Measurements from ENCODE around the gene CCT8. TPM values are rescaled to one million over a fixed set of nuclear protein-coding genes. Genes with fewer than 3 reads are reported as not detected.
"Not testable (repeated sequence)": the region's sequence is repeated elsewhere in the genome, so short reads cannot be mapped to it uniquely, and the experiment has no call there.

CCT8 gene
- total RNA-seq, 2 experiments from 2014 or later, result 235 to 301 TPM

DNA sequence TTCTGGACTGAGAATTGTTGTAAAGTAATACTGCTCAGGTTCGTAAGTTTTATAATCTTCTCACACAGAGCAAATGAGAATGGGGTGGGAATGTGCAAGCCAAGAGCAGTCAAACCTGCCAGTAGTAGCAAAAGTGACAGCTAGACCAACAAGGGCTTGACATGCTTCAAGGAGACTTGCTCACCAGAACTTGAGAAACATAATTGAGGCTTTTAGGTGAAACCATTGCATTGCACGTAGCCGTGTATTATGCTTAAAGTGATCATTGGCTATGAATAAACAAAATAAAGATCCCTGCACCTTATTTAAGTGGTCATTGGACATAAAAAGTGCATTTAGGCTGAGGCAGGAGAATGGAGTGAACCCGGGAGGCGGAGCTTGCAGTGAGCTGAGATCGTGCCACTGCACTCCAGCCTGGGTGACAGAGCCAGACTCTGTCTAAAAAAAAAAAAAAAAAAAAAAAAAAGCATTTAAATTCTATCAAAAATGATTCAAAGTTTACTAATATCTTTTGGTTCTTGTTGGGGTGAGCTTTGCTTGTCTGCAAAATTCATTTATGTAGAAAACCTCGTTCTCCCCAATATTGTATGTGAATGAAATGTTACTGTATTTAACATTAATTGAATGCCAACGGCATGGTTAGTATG is 11.8 kb upstream of the CCT8 start:
- H3K4me1 Mint-ChIP-seq, result peaks cover 22% of the 10 kb centered on the region
- CTCF ChIA-PET, result interaction anchor here (0.7 to 3.6 kb wide), 3 partner anchors 79 to 286 kb away, joined by 3 to 21 read pairs (median 3); no protein-coding TSS in a partner anchor
- H3K36me3 Mint-ChIP-seq, result peaks cover 4% of the 10 kb centered on the region
- no peaks in the 10 kb centered on the region for H3K9me3 Mint-ChIP-seq (ENCODE audit: low read depth)
- DNase-seq, result no peak
- no peak overlapping the region for H3K4me3 Mint-ChIP-seq
- no peak overlapping the region for H3K27ac Mint-ChIP-seq
- no peak for ATAC-seq
- peaks cover 3% of the 10 kb centered on the region for H3K27me3 Mint-ChIP-seq

- CTCF ChIA-PET, result no interaction called here
- DNase-seq, result no peak
- no peak overlapping the region for H3K4me3 Mint-ChIP-seq
- H3K27me3 Mint-ChIP-seq, result peaks cover 3% of the 10 kb centered on the region
- no peak overlapping the region for H3K27ac Mint-ChIP-seq
- H3K36me3 Mint-ChIP-seq, result peaks cover 7% of the 10 kb centered on the region
- no peak for ATAC-seq
- H3K9me3 Mint-ChIP-seq (ENCODE audit: low read depth), result no peaks in the 10 kb centered on the region
- H3K4me1 Mint-ChIP-seq, result peaks cover 27% of the 10 kb centered on the region
Measured at GRCh38 chr21:29084372-29084771, 10.9 kb upstream of the CCT8 start.

- Mint-ChIP-seq H3K9me3 (ENCODE audit: low read depth) (no peaks in the 10 kb centered on the region), H3K27ac (no peak overlapping the region), H3K4me1 (peaks cover 37% of the 10 kb centered on the region), H3K4me3 (no peak overlapping the region), H3K36me3 (peaks cover 7% of the 10 kb centered on the region), H3K27me3 (peaks cover 3% of the 10 kb centered on the region)
- CTCF ChIA-PET, result no interaction called here
- ATAC-seq (no peak), DNase-seq (no peak)
Measured at GRCh38 chr21:29083306-29083705, 9.9 kb upstream of the CCT8 start.

DNA sequence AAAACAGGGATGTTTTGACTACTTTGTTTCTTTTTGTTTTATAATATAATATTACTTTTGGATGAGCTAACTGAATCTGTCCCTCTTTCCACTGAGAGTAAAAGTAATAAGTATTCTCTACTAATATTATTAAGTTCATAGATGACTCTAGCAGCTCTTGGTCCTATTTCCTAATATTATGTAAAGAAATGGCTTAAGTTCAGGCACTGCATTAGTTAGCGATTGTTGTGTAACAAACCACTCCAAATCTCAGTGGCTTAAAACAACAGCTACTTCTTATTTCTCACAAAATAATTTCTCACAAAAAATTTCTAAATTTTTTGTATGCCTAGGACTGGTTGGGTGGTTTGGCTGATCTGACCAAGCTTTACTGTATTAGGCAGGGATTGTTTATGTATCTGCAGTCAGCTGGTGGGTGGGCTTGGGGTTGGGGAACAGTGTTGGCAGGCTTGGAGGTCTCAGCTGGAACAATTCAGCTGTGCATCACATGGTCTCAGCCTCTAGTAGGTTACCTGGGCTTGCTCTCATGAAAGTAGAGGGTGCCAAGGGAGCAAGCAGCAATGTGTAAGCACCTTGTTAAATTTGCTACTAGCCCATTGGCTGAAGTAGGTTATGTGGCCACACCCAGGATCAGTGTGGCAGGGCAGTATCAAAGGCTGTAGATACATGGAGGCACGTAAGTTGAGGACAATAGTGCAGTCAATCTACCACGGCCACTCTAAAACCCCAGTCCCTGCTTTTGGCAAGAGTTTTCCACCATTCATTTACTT is 8.8 kb upstream of the CCT8 start:
- no peak for ATAC-seq
- CTCF ChIA-PET, result interaction anchor here (0.8 kb wide), 1 partner anchor 8 kb away, joined by 4 read pairs; no protein-coding TSS in a partner anchor
- peaks cover 37% of the 10 kb centered on the region for H3K4me1 Mint-ChIP-seq

DNA sequence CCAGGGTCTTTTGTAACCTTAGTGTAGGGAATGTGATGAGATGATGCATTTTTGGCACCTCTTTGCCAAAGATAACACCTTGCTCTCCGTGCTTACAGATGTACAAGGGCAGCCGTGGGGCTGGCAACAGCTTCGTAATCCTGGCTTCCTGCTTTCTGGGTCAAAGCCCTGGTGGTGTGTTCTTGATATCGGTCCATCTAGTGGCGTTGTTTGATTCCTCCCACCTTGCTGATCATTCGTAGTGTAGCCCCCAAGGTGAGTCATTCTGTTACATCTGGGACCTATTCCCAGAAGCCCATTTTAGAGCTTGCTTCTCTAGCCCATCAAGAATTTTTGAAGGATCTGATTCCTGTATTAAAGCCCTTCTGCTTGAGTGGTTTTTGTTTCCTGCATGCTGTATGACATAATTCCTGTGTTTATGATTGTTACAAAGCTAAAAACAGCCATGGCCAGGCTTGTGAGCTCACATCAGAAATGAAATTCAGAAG is 7.0 kb upstream of the CCT8 start:
- no peaks in the 10 kb centered on the region for H3K9me3 Mint-ChIP-seq (ENCODE audit: low read depth)
- DNase-seq (peak; percentile 50), ATAC-seq (no peak)
- H3K27ac Mint-ChIP-seq, result peak overlapping the region; percentile 86
- H3K36me3 Mint-ChIP-seq, result peaks cover 3% of the 10 kb centered on the region
- peaks cover 53% of the 10 kb centered on the region for H3K4me1 Mint-ChIP-seq
- H3K4me3 Mint-ChIP-seq, result peak overlapping the region; percentile 22
- CTCF ChIA-PET, result interaction anchor here (1.0 to 2.5 kb wide), 6 partner anchors 10 to 291 kb away, joined by 3 to 9 read pairs (median 6); partner anchors contain the start of gene BACH1
- H3K27me3 Mint-ChIP-seq, result peaks cover 3% of the 10 kb centered on the region

More for the DNA sequence above, 8.8 kb upstream of the CCT8 start:
- H3K4me3 Mint-ChIP-seq, result no peak overlapping the region
- DNase-seq, result no peak
- H3K27me3 Mint-ChIP-seq, result peaks cover 3% of the 10 kb centered on the region
- H3K36me3 Mint-ChIP-seq, result peaks cover 7% of the 10 kb centered on the region
- no peaks in the 10 kb centered on the region for H3K9me3 Mint-ChIP-seq (ENCODE audit: low read depth)
- H3K27ac Mint-ChIP-seq, result no peak overlapping the region

- DNase-seq (peak; percentile 68), ATAC-seq (peak; percentile 38)
- Mint-ChIP-seq H3K4me3 (peak overlapping the region; percentile 82), H3K9me3 (ENCODE audit: low read depth) (no peaks in the 10 kb centered on the region), H3K4me1 (peaks cover 57% of the 10 kb centered on the region), H3K36me3 (peaks cover 3% of the 10 kb centered on the region), H3K27ac (peak overlapping the region; percentile 86), H3K27me3 (no peaks in the 10 kb centered on the region)
- CTCF ChIA-PET, result interaction anchor here (0.6 to 2.5 kb wide), 7 partner anchors 8 to 298 kb away, joined by 3 to 9 read pairs (median 4); no protein-coding TSS in a partner anchor
Measured at GRCh38 chr21:29078869-29079767, 5.7 kb upstream of the CCT8 start.

- peak overlapping the region; percentile 82 for H3K4me3 Mint-ChIP-seq
- peaks cover 53% of the 10 kb centered on the region for H3K4me1 Mint-ChIP-seq
- no peaks in the 10 kb centered on the region for H3K9me3 Mint-ChIP-seq (ENCODE audit: low read depth)
- peak overlapping the region; percentile 91 for H3K27ac Mint-ChIP-seq
- H3K27me3 Mint-ChIP-seq, result no peaks in the 10 kb centered on the region
- peaks cover 8% of the 10 kb centered on the region for H3K36me3 Mint-ChIP-seq
- CTCF ChIA-PET, result interaction anchor here (0.8 to 2.1 kb wide), 3 partner anchors 10 to 222 kb away, joined by 4 to 10 read pairs (median 4); partner anchors contain the start of genes BACH1 and RWDD2B
- no peak for ATAC-seq
- DNase-seq, result peak; percentile 60
Measured at GRCh38 chr21:29077651-29078090, 4.2 kb upstream of the CCT8 start.

GRCh38 chr21:29076731-29077640 is 3.5 kb upstream of the CCT8 start:
- Mint-ChIP-seq H3K36me3 (peaks cover 12% of the 10 kb centered on the region), H3K4me3 (peak overlapping the region; percentile 82), H3K27ac (peak overlapping the region; percentile 91), H3K4me1 (peaks cover 56% of the 10 kb centered on the region)
- H3K9me3 Mint-ChIP-seq (ENCODE audit: low read depth); H3K27me3 Mint-ChIP-seq: not testable (repeated sequence)
- DNase-seq (peak; percentile 93), ATAC-seq (peak; percentile 7)
- CTCF ChIA-PET, result interaction anchor here (0.8 to 2.1 kb wide), 5 partner anchors 10 to 223 kb away, joined by 3 to 10 read pairs (median 4); partner anchors contain the start of genes BACH1, LTN1 and RWDD2B

DNA sequence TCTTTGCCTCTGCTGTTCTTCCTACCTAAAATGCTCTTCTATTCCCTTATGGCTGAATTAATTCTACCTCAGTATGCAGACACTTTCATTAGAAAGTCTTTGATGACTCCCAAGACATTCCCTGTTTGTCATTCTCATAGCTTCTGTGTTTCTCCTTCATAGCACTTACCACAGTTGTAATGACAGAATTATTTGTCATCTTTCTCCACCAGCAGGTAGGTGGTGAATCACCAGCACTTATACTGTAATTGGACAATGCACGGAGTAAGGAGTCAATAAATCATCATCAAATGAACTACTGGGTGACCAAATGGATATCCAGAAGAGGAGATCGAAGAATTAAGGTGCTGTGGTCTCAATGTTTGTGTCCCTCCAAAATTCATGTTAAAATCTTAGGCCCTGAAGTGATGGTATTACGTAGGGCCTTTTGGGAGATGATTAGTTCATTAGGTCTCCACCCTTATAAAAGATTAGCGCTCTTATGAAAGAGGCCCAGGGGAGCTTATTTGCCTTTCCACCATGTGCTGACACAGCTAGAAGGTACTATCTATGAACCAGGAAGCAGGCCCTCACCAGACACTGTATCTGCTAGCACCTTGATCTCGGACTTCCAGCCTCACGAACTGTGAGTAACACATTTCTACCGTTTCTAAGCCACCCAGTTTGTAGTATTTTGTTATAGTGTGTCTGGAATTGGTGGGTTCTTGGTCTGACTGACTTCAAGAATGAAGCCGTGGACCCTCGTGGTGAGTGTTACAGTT is 2.4 kb upstream of the CCT8 start:
- ATAC-seq, result no peak
- Mint-ChIP-seq H3K27me3 (no peaks in the 10 kb centered on the region), H3K4me3 (peak overlapping the region; percentile 82), H3K9me3 (ENCODE audit: low read depth) (no peaks in the 10 kb centered on the region), H3K4me1 (peaks cover 62% of the 10 kb centered on the region), H3K36me3 (peaks cover 16% of the 10 kb centered on the region), H3K27ac (peak overlapping the region; percentile 90)
- CTCF ChIA-PET, result interaction anchor here (1.2 to 2.1 kb wide), 3 partner anchors 14 to 224 kb away, joined by 3 to 10 read pairs (median 5); partner anchors contain the start of genes BACH1 and LTN1
- no peak for DNase-seq

DNA sequence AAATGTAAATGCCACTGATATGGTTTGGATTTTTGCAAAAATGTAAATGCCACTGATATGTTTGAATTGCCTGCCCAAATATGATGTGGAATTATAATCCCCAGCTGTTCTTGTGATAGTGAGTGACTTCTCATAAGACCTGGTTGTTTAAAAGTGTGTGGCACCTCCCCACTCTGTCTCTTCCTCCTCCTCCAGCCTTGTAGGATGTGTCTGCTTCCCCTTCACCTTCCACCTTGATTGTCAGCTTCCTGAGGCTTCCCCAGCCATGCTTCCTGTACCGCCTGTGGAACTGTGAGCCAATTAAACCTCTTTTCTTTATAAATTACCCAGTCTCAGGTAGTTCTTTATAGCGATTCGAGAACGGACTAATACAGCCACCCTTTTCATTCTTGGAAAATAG is 1.3 kb upstream of the CCT8 start:
- Mint-ChIP-seq H3K27me3 (no peaks in the 10 kb centered on the region), H3K4me1 (peaks cover 58% of the 10 kb centered on the region), H3K4me3 (peak overlapping the region; percentile 18), H3K27ac (peak overlapping the region; percentile 8), H3K36me3 (peaks cover 15% of the 10 kb centered on the region), H3K9me3 (ENCODE audit: low read depth) (no peaks in the 10 kb centered on the region)
- no peak for DNase-seq
- no peak for ATAC-seq
- CTCF ChIA-PET, result interaction anchor here (1.0 to 1.4 kb wide), 3 partner anchors 226 to 297 kb away, joined by 3 read pairs; no protein-coding TSS in a partner anchor

- Mint-ChIP-seq H3K9me3 (ENCODE audit: low read depth) (no peaks in the 10 kb centered on the region), H3K4me3 (peak overlapping the region; percentile 99), H3K27ac (peak overlapping the region; percentile 96), H3K27me3 (no peaks in the 10 kb centered on the region), H3K4me1 (peaks cover 54% of the 10 kb centered on the region), H3K36me3 (peaks cover 18% of the 10 kb centered on the region)
- CTCF ChIA-PET, result interaction anchor here (1.0 to 1.4 kb wide), 3 partner anchors 227 to 298 kb away, joined by 3 read pairs; no protein-coding TSS in a partner anchor
- ATAC-seq, result peak; percentile 22
- no peak for DNase-seq
Measured at GRCh38 chr21:29074007-29074376, 544 bp upstream of the CCT8 start.

Data from activated CD8-positive, alpha-beta memory T cell treated with anti-CD3 and anti-CD28 coated beads, Interleukin-2, amount 10 ng/mL, durations not matched to agents 7 days and 5 days (primary cell).